Cerebellar cortex (tissue), 1 donor: ENCODE measurements around the gene KDM5B.

ENCODE experiments used
- DNase-seq: peaks from one replicate; pipeline ENCODE4 v3.0.0-alpha.2; 2015; ENCODE audit warnings: low spot score

The KDM5B gene

DNA sequence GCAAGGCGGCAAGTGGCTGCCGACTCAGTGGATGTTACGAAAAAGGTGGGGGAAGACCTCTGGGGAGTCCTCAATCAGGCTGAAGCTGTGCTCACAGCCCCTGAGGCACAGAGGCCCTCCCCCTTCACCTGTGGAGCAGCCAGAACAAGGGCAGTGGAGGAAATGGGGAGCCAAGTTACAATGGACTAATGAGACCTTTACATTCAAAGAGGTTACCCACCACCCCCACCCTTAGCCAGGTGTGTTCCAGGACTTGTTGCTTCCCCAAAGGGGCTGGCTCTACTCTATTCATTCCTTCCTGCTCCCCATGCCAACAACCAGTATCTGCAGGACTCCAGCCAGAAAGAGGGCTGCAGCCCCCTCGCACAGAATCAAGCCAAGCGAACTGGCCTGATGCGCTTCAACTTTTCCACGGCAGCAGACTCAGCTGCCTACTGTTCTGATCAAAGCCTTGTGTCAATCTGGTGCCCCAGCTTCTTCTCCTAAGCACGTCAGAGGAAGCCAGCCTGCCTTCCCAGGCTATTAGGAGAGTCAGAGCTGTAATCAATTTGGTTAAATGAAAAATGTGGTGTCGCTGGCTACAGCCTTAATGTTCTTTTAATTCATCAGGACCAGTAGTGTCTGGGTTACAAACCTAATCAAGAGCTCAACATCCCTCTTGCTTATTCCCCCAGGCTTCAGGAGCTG lies 96.1 kb downstream of the KDM5B start:
- DNase-seq = no peak

GRCh38 chr1:202710070-202711045 lies 97.9 kb downstream of the KDM5B start, which contains the start of gene SYT2:
SYT2 (minus strand) TSS chr1:202710454; CDS start chr1:202605772, 104,682 bp downstream.
- peak; percentile 57 for DNase-seq

DNA sequence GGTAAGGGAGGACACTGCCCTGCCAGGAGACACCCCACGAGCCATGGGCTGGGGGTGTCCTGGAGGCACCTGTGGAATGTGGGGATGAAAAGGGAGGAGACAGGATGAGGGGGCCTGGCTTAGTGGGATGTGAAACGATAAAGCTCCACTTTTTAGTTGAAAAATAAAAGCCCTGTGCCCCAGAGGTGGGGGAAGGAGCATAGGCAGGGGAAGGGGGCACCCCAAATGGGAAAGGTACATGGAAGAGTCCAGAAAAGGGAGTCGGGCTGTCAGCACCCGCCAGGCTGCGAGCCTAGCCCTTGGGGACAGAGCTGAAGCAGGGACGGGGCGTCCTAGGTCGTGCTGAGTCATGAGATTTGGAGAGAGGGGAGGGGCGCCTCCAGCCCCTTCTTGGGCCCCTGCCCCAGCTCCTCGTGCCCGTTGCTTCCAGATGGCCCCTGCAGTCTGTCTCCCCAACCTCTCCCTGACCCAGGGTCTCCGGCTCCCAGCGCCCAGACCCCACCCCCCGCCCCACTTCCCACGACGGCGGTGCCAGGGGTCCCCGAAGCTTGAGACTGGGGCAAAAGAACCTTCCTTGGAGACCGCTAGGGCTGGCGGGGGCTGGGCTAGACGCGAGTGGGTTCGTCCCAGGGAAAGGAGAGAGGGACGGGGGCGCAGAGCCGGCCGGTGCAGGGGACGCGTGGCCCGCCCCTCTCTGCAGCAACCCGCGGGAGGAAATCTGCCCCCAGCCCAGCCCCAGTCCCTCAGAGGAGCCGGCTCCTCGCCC lies 98.8 kb downstream of the KDM5B start:
- no peak for DNase-seq

DNA sequence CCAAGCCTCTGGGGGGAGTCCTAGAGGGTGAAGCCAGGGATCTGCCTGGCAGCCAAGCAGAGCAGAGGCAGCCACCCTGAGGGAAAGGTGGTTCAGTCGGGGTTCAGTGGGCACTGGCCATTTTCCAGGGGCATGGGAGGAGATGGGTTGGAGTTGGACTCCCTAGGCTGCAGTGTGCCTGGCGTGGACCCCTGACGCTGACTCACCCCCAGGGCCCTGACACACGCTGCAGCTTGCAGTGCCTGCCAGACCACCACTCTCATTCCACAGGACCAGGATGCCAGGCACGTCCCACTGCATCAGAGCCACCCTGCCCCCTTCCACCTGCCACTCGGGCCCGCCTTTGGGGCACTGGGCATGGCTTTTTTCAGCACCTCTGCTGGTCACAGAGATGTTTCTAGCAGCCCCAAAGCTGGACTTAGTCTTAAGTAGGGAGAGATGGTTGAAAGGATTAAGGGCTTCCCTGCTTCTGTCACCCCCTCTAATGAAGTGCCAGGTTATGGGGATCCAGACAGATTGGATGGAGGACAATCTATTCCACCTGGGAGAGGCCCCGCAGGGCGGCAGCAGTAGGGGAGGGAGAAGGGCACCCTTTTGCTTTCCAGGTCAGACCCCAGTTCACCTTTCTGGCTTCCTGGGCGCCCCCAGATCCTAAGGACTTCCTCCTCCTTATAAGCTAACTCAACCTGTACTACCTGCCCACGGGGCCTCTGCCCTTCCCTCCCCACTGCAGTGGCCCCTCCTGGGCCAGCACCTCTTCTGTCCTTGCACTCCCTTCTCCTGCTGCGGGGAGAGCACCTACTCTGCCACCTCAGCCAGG lies 99.6 kb downstream of the KDM5B start:
- no peak for DNase-seq

DNA sequence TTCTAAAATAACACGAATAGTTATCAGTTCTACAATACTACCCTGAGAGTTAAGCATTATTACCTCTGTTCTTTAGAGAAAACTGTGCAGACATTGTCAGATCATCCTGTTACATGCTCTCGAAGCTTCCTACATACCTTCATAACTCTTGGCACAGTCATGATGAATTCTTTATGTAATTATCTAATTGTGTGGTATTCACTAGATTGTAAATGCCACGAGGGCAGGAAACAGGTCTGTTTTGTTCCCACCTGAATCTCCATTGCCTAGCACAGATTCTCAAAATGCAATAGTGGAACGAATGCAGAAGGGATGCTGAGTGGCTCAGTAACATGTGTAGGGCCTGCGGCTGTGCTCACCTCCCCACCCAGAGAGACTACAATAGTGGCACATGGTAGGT lies 101.4 kb downstream of the KDM5B start:
- DNase-seq = no peak

- DNase-seq = no peak
Measured at GRCh38 chr1:202704601-202705000, 103.6 kb downstream of the KDM5B start.

DNA sequence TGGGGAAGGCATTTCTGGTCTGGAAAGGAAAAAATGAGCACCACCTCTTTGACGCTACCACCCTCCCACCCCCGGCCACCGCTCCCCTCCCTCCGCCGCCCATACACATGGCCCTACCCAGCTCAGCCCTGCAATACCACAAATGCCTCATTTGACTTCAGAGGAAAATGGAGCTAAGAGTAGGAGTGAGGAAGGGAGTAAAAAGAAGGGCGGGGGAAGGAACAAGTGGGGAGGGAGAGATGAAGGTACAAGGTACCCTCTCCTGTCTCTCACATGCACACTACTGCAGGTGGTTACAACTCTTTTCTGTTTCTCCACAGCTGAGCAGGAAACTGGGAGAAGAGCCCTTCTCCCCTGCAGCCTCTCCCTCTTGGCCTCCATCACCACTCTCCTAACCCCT lies 105.0 kb downstream of the KDM5B start:
- DNase-seq = no peak

- no peak for DNase-seq
Measured at GRCh38 chr1:202702088-202702487, 106.1 kb downstream of the KDM5B start.

DNA sequence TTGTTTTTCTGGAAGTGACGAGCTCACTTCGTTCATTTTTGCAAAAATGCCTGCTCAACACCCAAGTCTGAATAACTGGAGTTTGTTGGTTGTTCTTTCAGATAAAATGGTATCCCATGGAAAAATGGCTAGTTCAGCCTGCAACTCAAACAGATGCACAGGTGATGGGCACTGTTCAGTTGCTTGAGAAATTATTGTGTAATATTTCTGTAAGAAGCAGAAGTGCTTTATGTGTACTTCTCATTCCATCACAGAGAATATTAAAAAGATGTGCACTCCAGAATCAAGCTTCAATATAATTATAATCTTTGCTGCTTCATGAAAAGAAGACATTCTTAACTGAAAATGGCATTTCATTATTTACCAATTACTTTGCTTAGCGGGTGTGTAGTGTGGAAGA lies 107.0 kb downstream of the KDM5B start:
- no peak for DNase-seq

DNA sequence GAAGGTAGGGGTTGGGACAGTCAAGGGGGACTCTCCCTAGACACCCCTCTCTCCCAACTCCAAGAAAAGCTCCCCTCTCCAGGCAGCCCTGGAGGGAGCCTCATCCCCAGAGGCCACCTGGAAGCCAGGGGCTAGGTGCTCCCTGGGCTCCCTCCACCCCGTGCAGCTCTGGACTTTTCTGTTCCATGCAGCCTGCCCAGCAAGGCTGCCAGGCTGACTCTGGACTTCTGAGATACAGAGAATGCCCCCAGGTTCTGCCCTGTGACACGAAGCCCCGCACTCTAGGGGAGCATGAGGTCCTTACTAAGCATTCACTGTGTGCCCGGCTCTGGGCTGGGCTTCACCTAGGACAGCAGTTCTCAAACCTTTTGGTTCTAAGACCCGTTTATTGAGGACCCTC lies 108.2 kb downstream of the KDM5B start:
- no peak for DNase-seq

GRCh38 chr1:202698276-202698675 lies 109.9 kb downstream of the KDM5B start:
- DNase-seq = no peak

DNA sequence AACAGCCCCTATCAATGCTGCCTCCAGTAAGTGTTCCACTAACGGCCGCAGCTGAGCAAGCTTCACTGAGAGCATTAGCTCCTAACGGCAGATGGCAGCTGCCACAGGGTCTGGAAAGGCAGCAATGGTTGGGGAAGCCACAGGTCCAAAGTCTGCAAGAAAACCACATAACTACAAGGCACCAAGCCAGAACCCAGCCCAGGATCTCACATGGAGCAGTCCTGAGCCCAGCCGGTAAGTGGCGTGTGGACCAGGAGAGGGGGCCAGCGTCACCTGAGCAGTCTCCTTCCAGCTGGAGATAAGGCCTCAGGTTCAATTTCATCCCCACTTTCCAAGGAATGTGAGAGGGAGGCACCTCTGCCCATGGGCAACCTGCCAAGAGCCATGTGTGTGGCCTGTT lies 111.2 kb downstream of the KDM5B start:
- DNase-seq = peak; percentile 45

GRCh38 chr1:202694314-202694713 lies 113.9 kb downstream of the KDM5B start:
- peak; percentile 37 for DNase-seq

DNA sequence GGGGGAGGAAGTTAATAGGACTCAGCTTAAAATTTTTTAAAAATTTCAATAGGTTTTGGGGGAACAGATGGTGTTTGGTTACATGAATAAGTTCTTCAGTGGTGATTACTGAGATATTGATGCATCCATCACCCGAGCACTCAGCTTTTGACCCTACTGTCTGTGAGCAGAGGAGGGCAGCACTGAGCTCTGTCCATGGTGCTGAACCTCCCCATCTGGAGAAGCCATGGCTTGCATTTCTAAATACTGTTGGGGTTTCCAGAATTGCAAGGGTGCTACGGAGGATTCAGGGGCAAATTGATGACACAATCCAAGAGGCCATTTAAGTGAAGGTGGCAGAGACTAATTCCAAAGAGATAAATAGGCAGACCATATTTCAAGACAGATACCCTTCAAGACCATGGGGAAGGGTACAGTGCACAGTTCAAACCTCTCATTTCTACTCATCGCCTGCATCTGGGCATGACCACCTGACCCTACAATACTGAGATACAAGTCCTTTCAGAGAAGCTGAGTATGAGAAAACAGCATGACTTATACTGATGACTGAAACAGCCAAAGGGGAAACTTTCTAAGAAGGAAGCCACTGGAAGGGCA lies 115.2 kb downstream of the KDM5B start:
- DNase-seq = peak; percentile 43

DNA sequence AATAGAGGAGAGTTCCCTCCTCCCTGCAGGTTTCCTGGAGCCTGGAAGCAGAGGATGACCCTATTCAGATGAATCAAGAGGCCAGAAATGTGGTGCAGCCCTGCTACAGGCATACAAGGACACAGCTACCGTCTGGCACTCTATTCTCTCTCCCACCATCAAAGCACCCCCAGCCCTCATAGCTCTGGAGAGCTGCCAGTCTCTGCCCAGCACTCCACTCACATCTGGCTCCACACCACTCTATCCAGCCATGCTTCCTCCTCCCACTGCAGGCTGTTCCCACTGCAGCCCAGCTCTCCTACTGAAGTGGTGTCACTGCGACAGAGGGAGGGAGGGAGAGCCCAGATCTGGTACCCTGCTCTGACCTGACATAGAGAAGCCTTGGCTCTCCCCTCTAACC lies 116.4 kb downstream of the KDM5B start:
- no peak for DNase-seq

GRCh38 chr1:202689493-202690342 lies 118.5 kb downstream of the KDM5B start:
- DNase-seq = no peak

GRCh38 chr1:202689082-202689481 lies 119.1 kb downstream of the KDM5B start:
- no peak for DNase-seq

- DNase-seq = peak; percentile 67
Measured at GRCh38 chr1:202688401-202688800, 119.8 kb downstream of the KDM5B start.

- DNase-seq = no peak
Measured at GRCh38 chr1:202687798-202688197, 120.4 kb downstream of the KDM5B start.

DNA sequence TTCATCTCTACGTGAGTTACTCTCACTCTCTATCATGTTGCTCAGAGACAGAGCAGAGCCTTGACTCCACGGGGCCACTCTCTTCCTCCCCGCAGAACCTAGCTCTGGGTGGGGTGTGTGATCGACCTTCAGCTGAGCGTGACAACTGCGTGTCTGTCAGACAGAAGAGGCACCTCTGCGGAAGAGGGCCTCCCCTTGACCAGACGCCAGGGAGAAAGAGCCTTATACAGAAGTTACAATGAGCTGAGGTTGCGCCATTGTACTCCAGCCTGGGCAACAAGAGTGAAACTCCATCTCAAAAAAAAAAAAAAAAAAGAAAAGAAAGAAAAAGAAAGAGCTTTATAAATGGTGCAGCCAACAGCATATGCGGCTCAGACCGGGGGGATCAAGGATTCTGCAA lies 120.9 kb downstream of the KDM5B start:
- DNase-seq = no peak
